Astrocyte of the hippocampus (primary cell): Measurements from ENCODE around the gene FCER1G.
A peak's percentile ranks its signal among the peaks of the same experiment; 100 is the strongest.

ENCODE experiments used
- DNase-seq: peaks from one replicate; pipeline ENCODE4 v3.0.0; 2011; ENCODE audit warnings: low read depth, low spot score

The FCER1G gene

GRCh38 chr1:161215076-161215475, at the start of gene FCER1G:
TSS of gene FCER1G (plus strand) at chr1:161215295. CDS start at chr1:161215322, 27 bp downstream.
- DNase-seq, result no peak

DNA sequence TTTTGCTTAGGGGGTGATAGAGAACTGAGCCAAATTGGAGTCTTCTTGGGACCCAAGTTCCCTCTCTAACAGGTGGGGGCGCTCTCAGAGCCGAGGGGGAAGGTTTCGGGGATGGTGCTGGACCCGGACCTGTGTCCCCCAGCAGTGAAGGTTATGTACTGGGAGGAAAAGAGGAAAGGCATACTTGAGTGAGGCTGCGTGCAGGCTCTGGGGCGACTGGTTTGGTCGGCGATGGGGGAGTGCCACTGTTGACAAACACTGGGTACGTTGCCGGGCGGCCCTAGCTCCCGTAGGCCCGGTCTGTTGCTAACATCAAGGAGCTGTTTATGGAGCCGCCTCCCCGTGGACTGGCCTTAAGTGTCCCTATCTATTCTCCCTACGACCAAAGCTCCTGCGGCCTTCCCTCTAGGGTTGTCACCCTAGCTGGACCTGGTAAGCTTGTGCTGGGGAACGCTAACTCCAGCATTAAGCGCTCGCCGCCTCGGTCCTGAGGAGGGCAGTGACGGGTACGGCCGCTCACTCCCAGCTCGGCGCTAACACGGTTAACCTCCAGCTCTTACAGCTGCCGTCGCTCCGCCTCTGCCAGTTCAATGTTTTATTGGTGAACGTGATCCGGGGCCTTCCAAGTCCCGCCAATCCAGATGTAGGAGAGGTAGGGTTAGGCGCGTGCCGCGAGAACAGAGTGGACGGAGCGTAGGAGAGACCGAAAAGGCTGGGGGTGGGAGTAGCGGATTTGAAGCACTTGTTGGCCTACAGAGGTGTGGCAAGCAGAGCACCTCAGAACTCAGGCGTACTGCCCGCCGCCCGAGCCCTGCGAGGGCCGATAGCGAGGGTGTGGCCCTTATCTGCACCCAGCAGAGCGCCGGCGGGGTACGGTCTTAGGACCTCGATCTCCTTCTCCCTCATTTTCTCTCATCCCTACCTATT, 49.1 kb upstream of the FCER1G start, which contains the start of gene PPOX:
Gene PPOX, plus strand, starts transcription at position 685 of the 927 bp plus-strand sequence. CDS start 422 bp downstream, outside the sequence.
- peak; percentile 99 for DNase-seq

- DNase-seq, result peak; percentile 33
Measured at GRCh38 chr1:161166669-161167548, 48.2 kb upstream of the FCER1G start.

DNA sequence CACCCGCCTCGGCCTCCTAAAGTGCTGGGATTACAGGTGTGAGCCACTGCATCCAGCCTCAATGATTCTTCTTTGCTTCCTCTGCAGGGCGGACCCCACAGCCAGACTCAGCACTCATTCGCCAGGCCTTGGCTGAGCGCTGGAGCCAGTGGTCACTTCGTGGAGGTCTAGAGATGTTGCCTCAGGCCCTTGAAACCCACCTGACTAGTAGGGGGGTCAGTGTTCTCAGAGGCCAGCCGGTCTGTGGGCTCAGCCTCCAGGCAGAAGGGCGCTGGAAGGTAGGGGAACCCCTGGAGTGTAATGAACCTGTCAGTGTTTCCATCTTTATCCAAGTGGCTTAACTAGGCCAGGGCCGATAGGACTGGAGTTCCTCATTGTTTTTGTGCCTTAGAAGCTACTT, 46.2 kb upstream of the FCER1G start:
- DNase-seq, result no peak

- no peak for DNase-seq
Measured at GRCh38 chr1:161171191-161171590, 43.9 kb upstream of the FCER1G start.

- no peak for DNase-seq
Measured at GRCh38 chr1:161171696-161172095, 43.4 kb upstream of the FCER1G start.

- no peak for DNase-seq
Measured at GRCh38 chr1:161172349-161172748, 42.7 kb upstream of the FCER1G start.

GRCh38 chr1:161172776-161173376, 42.2 kb upstream of the FCER1G start:
- peak; percentile 39 for DNase-seq

GRCh38 chr1:161173711-161174110, 41.4 kb upstream of the FCER1G start:
- DNase-seq, result no peak

- no peak for DNase-seq
Measured at GRCh38 chr1:161174911-161175310, 40.2 kb upstream of the FCER1G start.

DNA sequence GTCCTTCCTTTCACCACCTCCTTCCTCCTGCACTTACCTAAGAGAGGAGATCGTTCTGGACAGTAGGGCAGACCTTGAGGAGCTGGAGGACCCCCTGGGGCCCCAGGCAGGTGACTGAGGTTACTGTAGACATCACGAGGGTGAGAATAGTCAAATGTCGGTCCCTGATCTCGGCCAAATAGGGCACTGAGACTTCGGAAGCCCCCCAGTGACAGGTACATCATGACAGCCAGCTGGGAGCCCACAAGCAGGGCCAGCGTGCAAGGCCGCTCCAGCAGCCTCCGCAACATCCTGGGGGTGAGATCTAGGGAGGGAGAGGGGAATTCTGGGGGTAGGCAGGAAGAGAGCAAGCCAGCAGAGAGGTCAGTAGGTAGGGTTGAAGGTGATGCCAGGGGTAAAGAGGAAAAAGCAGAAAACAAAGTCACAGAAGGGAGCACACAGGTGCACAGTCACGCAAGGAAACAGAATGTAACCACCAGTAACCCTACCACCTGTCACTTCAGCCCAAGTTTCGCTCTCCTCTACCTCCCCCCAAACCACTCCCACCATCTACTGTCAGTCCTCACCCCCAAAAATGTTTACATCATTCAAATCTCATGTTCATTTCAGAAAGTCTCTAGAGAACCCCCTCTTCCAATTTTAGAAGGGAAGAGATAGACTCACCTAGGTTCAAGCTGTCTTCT, 39.2 kb upstream of the FCER1G start:
- DNase-seq, result no peak

- no peak for DNase-seq
Measured at GRCh38 chr1:161176468-161177111, 38.5 kb upstream of the FCER1G start.

DNA sequence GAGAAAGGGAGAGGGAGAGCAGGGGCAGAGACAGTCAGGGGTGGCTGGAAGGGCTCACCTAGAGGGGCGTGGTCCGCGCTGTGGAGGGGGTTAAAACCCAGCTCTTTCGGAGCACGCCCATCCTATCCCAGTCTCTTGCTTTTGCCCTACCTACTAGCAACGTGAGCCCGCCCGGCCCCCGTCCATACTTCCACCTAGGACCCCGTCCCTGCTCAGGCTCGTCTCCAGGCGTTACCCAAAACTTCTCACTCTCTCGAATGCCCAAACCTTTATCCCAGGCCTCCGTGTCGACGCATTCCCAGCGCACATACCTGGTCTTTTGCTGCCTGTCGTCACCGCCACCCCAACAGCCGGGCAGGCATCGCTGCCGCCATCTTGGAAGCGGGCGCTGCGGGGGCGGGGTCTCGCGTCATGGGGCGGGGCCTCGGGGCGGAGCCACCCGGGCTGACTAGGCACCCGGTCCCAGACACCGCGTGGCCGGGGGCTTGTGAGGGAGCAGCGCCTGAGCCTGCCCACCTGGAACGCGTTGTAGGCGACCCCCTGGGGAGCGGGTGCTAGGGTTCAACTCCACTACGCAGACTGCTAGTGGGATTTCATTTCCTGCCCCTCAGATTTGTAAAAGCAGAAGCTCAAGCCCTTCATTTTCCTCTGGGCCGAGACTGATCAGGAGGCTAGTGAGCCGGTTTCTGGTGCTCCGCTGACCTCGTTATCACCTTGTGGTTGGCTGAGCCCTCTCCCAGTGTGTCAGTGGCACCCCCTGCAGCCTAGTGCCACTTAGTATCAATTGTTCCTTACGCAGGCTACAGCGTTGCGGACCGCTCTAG, 37.8 kb upstream of the FCER1G start, which contains the start of gene B4GALT3:
Gene B4GALT3, minus strand, starts transcription at position 396 of the 824 bp plus-strand sequence. CDS start 1,447 bp downstream, outside the sequence.
- peak; percentile 93 for DNase-seq

GRCh38 chr1:161177936-161178244, 37.2 kb upstream of the FCER1G start:
- DNase-seq, result no peak

DNA sequence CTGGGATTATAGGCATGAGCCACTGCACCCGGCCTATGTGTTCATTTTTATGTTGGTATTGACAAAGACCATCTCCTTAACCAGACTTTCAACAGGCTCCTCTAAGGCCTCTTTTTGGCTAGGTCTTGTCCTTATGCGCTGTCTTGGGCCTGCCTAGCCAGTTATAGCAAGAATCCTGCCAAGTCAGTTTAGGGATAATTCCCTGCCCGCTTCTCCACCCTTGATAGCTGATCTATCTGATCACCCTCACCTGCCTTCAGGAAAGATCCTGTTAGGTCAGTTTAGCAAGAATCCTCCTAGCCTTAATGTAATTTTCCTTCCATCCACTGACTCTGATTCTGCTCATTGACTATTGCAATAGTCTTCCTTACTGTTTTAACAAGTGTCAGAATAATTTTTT, 35.4 kb upstream of the FCER1G start:
- no peak for DNase-seq

- no peak for DNase-seq
Measured at GRCh38 chr1:161180639-161181038, 34.5 kb upstream of the FCER1G start.

GRCh38 chr1:161182214-161182613, 32.9 kb upstream of the FCER1G start:
- DNase-seq, result no peak

DNA sequence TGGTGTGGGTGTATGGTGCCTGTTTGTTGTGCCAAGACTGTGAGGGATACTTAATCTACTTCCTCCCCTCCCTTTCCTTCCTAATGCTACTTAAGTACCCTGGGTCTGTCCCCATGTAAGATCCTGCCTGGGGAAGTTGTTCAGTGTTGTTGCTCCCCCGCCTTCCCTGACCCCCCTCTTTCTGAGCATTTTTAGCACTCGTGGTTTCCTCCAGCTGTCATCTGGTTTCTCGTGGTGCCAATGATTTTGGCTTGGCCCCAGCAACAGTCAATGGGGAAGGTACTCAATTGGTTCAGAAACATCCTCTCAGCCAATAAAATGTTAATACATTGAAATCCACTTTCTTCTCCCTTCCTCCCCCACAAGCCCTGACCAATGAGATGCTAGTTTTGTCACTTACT, 29.8 kb upstream of the FCER1G start:
- DNase-seq, result peak; percentile 68

GRCh38 chr1:161185732-161186311, 29.3 kb upstream of the FCER1G start:
- no peak for DNase-seq

GRCh38 chr1:161187311-161187710, 27.8 kb upstream of the FCER1G start:
- no peak for DNase-seq
